HG03039 (cell line): Measurements from ENCODE around the gene TTN.

Experiments
- ATAC-seq: cut with Tn5 transposase; IDR thresholded peaks from one replicate; pipeline ENCODE4 v1.9.1; 2021; ENCODE audit warnings: mild to moderate bottlenecking, moderate library complexity; ENCODE audit not compliant: unreplicated experiment

The TTN gene

DNA sequence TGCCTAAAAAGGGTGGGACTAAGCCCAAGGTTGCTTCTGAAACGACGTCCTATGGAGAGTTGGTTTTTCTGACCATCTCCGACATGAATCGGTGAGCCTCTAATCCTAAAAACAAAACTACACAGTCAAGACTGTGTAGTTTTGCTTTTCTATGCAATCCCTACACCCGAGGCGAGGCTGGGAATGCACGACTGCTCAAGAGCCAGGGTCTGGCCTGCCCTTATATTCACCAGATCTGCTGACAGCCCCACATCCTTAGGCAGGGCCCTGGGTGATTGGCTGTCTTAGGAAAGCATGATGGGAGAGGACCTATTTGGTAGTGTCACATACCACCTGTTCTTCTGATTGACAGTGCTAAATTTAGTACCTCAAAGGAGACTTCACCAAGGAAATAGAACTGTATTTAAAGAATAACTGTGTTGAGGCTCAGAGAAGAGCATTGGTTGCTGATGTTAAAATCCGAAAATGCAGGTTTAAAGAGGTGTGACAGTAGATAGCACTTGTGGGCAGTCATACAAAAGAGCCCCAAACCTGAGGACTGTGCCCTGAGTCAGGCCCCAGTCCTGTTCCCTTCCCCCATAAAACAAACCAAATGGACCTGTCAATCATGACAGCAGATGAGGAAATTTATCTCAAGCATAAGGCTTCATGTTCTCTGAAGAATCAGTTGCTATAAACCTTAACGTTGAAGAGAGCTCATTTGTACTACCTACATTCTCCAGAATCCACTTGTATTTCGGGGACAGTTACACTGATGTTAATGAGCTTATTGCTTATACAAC is at the start of gene TTN:
Gene TTN, minus strand, starts transcription at position 197 of the 782 bp plus-strand sequence. CDS start 2,781 bp downstream, outside the sequence.
- no peak for ATAC-seq

DNA sequence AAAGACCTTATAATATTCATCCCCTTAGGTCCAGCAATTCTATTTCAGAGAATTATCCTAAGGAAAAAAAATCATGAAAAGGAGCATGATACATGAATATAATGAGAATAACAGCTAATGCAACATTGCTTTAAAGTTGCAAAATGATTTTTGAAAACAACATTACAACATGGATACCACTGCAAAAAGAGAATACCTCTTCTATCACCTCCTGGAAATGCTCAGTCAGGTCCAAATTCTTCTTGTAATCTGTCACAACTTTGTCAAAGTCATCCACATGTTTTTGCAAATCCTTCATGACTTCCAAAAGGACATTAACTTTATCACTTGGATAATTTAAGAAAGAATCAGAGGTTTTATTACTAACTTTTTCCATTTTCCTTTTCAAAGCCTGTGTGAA is 47.9 kb upstream of the TTN start:
- ATAC-seq, result no peak

DNA sequence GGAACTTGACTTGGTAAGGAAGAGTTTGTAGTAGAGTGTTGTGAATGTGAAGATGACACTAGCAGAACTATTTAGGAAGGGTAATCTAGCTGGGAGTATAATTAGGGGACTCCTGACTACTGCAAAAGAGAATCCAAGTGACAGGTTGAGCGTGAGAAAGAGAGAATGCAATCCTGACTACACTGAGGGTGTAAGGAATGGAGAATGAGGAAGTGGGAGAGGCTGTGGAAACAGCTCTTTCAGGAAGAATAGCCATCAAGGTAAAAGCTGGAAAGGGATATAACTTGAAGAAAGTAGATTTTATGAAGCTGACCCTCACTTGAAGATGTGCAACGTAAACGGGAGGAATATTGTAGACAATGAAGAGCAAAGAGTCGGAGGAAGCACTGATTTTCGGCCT is 41.1 kb upstream of the TTN start:
- no peak for ATAC-seq

DNA sequence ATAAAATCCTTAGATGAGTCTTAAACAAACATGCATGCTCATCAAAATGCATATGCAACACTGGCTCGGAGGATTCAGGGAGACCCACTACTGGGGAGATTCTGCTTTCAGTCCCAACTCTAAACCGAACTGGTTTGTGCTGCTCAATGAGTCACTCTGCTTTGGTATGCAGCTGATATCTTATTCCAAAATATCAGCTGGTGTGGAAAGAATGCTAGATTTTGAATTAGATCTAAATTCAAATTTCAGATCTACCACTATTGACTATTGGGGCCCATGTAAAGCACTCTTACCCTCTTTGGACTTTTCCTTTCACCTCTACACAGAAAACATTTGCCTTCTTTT is 39.2 kb upstream of the TTN start:
- no peak for ATAC-seq

DNA sequence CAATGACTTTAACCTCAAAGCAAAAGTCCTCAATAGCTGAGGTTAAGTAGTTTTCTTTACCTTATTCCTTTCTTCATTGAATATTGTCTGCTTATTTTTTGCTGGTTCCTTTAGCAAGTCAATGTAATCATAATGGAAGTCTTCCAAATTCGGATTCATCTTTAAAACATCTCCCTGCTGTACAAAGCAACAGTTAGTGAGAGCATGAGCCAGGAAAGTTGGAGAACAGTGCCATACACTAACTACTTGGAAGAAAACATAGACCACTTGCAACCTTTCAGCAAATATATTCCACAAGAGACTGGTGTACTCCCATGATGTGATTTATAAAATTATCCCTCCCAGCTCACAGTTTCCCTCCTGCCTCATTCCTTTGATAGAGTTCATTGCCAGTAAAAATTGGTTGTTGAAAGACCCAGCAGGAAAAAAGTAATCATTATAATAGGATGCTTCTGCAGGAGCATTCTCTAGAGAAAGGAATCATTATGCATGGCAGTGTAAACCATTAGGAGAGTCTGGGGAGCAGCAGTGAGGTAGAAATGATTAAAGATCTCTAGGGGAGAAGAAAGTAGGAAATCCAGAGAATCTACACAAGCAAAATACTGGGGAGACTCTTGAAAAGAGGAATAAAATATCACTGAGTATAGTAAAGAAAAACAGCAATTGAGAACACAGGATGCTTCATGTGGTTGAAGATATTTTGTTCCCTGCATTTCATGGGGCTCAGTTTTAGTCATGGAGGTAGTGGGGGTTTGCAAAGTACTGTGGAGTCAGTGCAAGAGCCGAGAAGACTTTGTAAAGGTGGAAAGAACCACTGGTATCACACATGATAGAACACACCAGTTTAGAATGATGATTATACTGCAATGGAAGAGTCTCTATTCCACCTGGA is 38.6 kb upstream of the TTN start:
- no peak for ATAC-seq

DNA sequence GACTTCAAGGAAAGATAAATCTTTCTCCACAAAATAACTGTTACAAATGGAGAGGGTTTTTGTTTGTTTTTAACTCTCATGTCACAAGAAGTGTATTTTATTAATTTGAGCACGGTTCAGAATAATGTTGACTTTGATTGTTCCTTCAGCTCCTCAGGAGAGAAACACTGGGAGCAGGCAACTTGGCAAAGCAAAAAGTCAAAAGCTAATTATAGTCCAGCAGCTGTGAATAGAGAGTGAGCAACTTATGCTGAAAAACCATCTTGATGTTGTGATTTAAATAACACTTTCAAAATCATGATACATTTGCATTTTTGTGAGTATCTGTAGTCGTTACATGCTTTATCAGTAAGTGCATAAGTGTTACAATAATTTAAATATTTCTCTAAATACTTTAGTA is 37.5 kb upstream of the TTN start:
- ATAC-seq, result no peak

DNA sequence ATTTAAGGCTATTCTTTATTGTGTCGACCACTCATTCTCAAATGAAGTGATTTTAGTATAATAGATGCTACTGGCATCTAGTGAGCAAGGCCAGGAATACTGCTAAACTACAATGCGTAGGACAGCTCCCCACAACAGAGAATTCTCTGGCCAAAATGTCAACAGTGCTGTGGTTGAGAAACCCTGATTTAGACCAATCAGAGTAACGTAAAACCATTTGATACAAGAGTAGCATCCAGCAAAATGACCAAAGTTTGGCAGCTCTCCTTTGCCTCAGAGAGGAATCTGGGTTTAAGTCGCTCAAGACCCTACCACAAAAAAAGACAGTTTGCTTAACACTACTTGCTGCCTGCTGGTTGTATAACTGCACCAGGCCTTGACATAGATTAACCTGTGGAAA is 37.0 kb upstream of the TTN start:
- ATAC-seq, result no peak

DNA sequence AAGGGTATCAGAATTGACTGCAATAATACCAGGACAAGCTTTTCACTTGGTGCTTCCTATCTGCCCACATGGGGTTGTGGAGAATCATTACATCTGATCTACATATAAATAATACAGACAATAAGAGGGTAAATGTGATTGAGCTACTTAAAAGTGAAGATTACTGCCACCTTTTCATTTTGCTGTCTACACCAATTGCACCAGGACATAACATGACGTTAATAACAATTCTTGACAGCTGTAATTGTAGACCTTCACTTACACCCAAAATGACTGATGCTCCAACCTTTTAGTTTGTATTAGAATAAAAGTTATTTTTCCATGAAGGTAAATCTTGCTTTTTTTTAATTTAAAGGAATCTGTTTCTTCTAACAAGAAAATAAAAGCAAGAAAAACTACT is 36.5 kb upstream of the TTN start:
- no peak for ATAC-seq

DNA sequence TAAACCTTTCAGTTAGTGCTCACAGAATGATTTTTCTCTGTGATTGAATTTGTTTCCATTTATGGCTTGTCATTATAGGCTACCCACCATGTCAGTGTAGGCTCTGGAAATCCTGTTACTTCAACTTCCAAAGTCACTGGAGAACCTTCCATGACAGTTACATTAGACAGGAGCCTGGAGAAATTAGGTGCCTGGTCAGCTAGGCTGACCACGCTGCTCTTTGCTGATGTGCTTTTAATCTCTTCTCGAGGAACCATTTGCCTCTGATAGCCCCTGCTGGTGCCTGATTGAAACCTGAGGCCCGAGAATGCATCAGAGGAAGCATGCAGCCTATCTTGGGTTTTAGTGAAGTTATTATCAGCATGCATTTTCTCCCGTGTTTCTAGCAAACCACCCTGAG is 29.6 kb upstream of the TTN start:
- ATAC-seq, result no peak

DNA sequence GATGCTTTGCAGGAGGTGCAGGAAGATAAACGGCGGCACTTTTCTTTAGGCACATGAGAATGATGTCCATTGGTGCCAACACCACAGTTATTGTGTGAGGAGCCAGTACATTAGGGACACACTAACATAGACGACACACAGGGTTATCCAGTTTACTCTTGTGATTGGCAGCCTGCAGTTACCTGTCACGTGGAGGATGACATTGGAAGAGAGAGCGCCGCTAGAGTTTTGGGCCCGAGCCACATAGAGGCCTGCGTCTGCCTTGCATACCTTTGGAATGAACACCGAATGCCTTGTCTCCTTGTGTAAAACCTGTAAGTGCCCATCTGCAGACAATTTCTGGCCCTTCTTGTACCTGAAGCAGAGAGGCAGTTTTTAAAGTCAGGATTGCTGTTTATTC is 26.9 kb upstream of the TTN start:
- no peak for ATAC-seq

DNA sequence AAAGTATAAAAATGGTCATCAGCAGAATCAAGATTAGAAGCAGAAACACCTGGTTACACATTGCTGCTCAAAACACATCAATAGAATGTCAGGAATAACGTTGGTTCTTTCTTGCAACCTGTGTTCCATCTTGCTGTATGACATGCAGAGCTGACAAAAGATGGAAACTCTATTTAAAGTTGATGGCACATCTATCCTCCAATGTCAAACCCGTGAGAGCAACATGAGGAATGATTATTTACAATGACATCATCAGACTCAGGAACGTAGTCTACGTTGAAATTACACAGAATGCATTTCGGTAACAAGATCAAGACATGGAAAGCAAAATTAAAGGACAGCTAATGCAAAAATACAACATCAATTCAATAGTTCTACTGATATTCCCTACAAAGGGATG is 26.2 kb upstream of the TTN start:
- no peak for ATAC-seq

DNA sequence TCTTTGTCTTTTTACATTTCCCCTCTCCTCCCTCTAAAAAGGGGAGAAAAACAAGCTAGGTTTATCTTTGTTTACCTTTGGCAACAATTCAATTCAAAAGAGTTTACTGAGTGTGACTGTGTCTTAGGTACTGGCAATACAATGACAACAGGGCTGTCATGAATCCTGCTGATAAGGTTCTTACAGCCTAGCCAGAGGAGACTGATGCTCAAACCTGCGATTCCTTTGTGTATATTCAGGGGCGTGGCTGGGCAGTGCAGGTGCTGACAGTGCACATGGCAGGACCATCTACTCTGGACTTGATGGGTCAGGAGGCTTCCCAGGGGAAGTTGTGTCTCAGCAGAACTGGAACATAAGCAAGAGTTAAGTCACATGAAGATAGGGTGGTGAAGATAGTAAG is 23.2 kb upstream of the TTN start:
- ATAC-seq, result no peak

DNA sequence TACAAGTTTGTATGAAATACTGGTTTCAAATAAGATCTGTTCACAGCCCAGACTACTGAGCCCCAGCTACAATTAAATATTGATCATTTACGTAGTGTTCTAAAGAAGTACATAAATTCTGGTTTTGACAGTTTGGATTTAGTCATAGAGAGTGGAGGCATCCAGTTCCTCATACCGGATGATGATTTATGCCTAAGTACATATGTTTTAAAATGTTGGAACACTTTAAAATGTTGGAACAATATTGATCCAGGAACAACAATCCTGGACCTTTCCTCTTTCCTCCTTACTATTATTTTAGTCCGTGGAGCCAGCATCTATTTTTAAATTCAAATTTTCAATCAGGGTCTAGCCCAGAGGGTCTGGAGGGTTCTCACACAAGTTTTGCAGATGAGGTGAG is 22.8 kb upstream of the TTN start:
- no peak for ATAC-seq

DNA sequence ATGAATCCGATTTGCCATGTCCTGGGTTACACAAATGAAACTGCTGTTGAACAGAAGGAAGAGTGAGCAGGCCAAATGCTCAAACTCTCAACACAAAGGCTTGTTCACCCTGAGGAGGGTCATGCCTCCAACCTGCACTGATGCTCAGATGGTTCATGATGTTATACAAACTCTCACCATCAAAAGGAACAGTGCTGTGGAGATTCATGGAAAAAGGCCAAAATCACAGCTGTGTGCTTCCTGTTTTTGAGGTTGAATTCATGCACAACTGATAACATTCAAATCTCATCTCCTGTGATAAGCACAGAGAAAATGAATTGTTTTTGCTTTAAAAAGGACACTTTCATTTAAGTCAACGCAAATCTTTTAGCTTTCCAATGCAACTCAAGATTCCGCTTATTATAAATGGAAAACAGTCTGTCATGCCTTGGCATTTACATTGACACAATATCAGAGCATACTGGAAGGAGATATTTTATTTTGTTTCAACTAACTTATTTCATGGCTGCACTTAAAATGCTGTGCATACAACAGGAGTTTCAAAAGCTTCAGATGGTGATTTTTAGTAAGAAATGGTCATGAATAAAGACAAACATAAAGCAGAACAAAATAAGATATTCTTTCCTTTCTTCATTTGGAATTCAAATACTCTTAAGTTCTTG is 22.2 kb upstream of the TTN start:
- no peak for ATAC-seq

DNA sequence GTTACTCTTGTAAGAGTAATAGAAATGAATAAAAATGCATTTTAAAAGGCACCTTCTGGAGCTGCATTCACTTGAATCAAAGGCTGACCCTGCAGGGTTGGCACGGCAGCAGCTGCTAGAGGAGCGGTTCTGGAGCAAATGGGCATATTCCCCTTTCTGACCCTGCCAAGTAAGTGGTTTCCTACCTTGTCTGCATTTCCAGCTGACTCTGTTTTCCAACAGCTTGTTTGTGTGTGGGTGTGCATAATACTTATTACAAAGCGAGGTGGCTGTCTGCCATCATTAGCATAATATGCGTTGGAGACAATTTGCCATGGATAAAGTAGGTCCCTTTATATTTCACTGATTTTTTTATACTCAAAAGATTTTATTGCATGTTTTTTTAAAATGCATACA is 21.3 kb upstream of the TTN start:
- no peak for ATAC-seq

DNA sequence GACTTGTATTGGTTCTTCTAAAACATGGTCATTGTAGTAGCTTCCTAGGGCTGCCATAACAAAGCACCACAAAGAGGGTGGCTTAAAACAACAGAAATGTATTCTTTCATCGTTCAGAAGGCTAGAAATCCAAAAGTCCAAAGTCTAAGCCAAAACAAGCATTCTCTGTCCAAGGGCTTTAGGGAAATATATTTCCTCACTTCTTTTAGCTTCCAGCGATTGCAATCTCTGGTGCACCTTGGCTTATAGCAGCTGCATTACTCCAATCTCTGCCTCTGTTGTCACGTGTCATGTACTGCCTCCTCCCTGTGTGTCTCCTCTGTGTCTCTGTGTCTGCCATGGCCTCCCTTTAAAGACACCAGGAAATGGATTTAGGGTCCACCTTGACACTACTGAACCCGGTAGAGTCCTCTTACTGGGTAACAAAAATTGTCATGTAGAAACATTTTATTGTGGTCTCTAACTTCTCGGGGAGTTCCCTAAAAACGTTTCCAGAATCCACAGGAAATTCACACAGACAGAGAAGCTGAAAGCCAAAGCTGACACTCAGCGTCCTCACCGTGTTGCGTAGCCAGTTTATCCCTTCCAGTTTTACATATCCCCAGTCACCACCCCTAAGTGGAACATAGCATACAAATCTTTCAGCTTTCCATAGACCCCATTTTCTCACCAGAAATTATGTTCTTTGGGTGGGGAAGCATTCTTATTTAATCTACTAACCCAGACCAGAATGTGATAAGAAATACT is 20.7 kb upstream of the TTN start:
- ATAC-seq, result no peak

DNA sequence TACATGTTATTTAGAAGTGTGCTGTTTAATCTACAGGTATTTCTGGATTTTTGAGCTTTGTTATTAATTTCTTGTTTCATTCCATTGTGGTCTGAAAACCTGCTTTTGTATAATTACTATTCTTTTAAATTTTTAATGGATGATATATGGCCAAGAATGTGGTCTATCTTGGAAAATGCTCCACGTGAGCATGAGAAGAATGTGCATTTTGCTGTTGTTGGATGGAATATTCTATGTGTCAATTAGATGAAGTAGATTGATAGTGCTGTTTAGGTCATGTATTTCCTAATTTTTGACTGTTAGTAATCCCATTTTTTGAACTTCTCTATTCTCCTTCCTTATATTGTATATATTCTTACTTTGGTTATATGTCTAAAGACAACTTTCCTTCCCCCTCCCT is 19.9 kb upstream of the TTN start:
- no peak for ATAC-seq

DNA sequence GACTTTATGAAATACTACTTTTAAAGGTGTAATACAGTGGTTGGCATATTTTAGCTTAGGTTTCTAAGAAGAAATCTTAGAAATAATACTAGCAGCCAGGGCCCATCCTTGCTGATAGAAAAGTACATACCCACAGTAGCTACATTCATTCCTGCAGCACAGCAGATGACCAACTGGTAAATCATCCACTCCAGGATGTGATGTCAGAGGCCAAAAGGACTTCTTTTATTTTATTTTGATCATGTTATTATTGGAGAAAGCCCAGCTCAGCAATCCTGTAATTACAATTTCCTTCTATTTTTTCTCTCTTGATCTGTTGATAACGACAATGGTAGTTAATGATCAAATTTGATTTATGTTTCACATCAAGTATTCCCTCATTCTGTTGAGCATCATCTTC is 18.0 kb upstream of the TTN start:
- ATAC-seq, result no peak

DNA sequence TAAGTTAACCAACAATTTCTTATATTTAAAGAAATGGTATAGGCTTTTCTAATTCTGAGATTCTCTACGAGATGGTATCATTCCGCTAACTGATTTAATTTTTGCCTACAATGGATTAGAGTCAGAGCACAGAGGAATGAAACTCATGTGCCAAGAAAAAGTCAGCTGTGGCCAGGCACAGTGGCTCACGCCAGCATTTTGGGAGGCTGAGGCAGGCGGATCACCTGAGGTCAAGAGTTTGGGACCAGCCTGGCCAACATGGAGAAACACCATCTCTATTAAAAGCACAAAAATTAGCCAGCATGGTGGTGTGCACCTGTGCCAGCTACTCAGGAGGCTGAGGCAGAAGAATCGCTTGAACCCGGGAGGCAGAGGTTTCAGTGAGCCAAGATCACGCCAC is 17.0 kb upstream of the TTN start:
- ATAC-seq, result no peak

DNA sequence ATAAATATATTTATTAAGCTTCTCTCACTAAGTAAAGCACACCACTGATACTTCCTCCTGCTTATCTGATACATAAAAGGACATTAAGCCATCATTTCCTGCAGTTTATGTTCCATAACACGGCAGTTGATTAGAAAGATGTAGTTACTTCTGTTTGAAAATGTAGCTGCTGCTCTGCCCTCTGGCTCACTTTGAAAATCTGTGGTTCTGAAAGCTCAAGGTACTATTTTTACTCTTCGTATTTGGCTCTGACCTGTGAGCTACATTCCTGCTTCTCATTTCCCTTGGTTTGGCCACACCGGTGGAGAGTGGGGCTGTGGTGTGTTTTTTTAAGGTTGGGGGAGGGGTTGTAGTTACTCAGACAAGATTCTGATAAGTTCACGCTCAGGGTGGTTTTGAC is 12.8 kb upstream of the TTN start:
- ATAC-seq, result peak; percentile 94
